ENCODE data around the gene POLR2B. TPM values are rescaled to one million over a fixed set of nuclear protein-coding genes. Genes with fewer than 3 reads are reported as not detected.

POLR2B gene
- total and polyA plus RNA-seq, 2 of the 4 experiments (the other 2 are of a cell fraction) = 74.0 to 106 TPM

GRCh38 chr4:56958111-56958517 lies 20.6 kb upstream of the POLR2B start:
- peak overlapping the region; percentile 59 for H2BK120ac ChIP-seq (ENCODE audit: low read depth, low read length)
- H3K4me1 ChIP-seq (ENCODE audit: control insufficient read depth, insufficient read depth, low read length) = 0 out of 2 replicates have a peak, but pooled peaks cover 2% of the 10 kb centered on the region
- H3K9ac ChIP-seq (ENCODE audit: low read depth, low read length) = no peak overlapping the region
- no peaks in the 10 kb centered on the region for H3K79me1 ChIP-seq (ENCODE audit: low read depth in 1 of 2, low read length in 2 of 2)
- no peak overlapping the region for H4K5ac ChIP-seq (ENCODE audit: low read depth, low read length)
- no TSS peak for BruUV-seq (replicated peaks)
- H2AFZ ChIP-seq (replicated peaks; ENCODE audit: low read length, poor library complexity) = peak overlapping the region; percentile 38
- H3K14ac ChIP-seq (replicated peaks; ENCODE audit: low read depth, low read length) = peak overlapping the region; percentile 35
- peak overlapping the region; percentile 53 for H2BK20ac ChIP-seq (ENCODE audit: low read depth, low read length)
- peak overlapping the region; percentile 10; the same call in 1 of the 2 replicates for H3K23ac ChIP-seq (ENCODE audit: low read depth, low read length)
- H3K4me3 ChIP-seq (ENCODE audit: insufficient read depth, low read depth, low read length) = no peak overlapping the region
- peak; percentile 100 for DNase-seq
- H3K56ac ChIP-seq (ENCODE audit: extremely low read depth, insufficient read depth, low read length) = peak overlapping the region; percentile 15; the same call in 1 of the 2 replicates
- H3K4ac ChIP-seq (ENCODE audit: low read depth, low read length) = peak overlapping the region; percentile 49; the same call in 1 of the 2 replicates
- ChIA-PET POLR2A (ENCODE audit: unreplicated experiment) (interaction anchor here (0.5 kb wide), 1 partner anchor 20 kb away, joined by 4 read pairs; no protein-coding TSS in a partner anchor), CTCF (interaction anchor here (0.5 to 0.6 kb wide), 2 partner anchors 108 to 110 kb away, joined by 3 to 9 read pairs; no protein-coding TSS in a partner anchor)
- dilution Hi-C loops (cut with HindIII; ENCODE audit: low sequenced_read_pairs, unreplicated experiment) (no loop called here), in situ Hi-C loops (cut with MboI; ENCODE audit: low sequenced_read_pairs) (no loop called here), intact Hi-C loops (cut with micrococcal nuclease) (loop anchor here (2.0 kb wide), 1 partner anchor 49 kb away; no protein-coding TSS in a partner anchor)
- no peak overlapping the region for H2AK9ac ChIP-seq (replicated peaks; ENCODE audit: low read depth, low read length, poor library complexity)
- WGBS, 2 experiments (ENCODE audit: extremely low coverage in 2 of 2, insufficient read length in 1 of 2) = 0% methylated on average over 4 of the region's 7 CpGs; no CpG with 5 or more reads in 1 of the 2 experiments
- peaks cover 5% of the 10 kb centered on the region for H3K36me3 ChIP-seq (ENCODE audit: control insufficient read depth, insufficient read depth, low read length)
- H2AK5ac ChIP-seq (ENCODE audit: low read depth, low read length) = no peak overlapping the region
- H4K91ac ChIP-seq (ENCODE audit: insufficient read depth, low read depth, low read length) = no peak overlapping the region; the same call in 1 of the 2 replicates
- no peaks in the 10 kb centered on the region for H4K20me1 ChIP-seq (ENCODE audit: insufficient read depth, low read length)
- no peaks in the 10 kb centered on the region for H3K9me3 ChIP-seq (ENCODE audit: control insufficient read depth, insufficient read depth, low read length)
- H3K18ac ChIP-seq (ENCODE audit: low read depth, low read length) = no peak overlapping the region
- H4K8ac ChIP-seq (ENCODE audit: low read depth in 2 of 2, low read length in 2 of 2) = peak overlapping the region in 1 of 2 experiments; percentile 4; a peak in 1 of 4 replicates
- no peaks in the 10 kb centered on the region; the same call in 1 of the 2 replicates for H3K9me1 ChIP-seq (ENCODE audit: insufficient read depth, low read length)
- H3K4me2 ChIP-seq (ENCODE audit: low read depth, low read length) = peak overlapping the region; percentile 8; the same call in 1 of the 2 replicates
- peak; percentile 95 for ATAC-seq (ENCODE audit: low read depth)
- no peak overlapping the region for H3K27ac ChIP-seq (ENCODE audit: insufficient read depth, low read length)
- H2BK15ac ChIP-seq (ENCODE audit: low read depth, low read length) = no peak overlapping the region
- H2BK5ac ChIP-seq (ENCODE audit: low read depth, low read length, poor library complexity, severe bottlenecking) = peak overlapping the region; percentile 43
- H3K27me3 ChIP-seq (ENCODE audit: control insufficient read depth, insufficient read depth, low read length) = no peaks in the 10 kb centered on the region
- TF ChIP-seq POLR2A (IDR thresholded peaks at IDR 0.05; ENCODE audit: low read depth, low read length) (0 out of 2 replicates have a peak, but pooled peaks have one; percentile 17), CHD1 (IDR thresholded peaks at IDR 0.05; ENCODE audit: low read depth, low read length) (no peak), RCOR1 (IDR thresholded peaks at IDR 0.05; ENCODE audit: insufficient replicate concordance, low read length) (peak; percentile 32), SMC3 (IDR thresholded peaks at IDR 0.05; ENCODE audit: low read depth, low read length) (no peak), MAZ (IDR thresholded peaks at IDR 0.05; ENCODE audit: borderline replicate concordance, low read depth, low read length) (peak; percentile 27; the same call in 1 of the 2 replicates), MAFK (IDR thresholded peaks at IDR 0.05; ENCODE audit: low read depth, low read length) (peak; percentile 53; the same call in 1 of the 2 replicates), FOS (IDR thresholded peaks at IDR 0.05; ENCODE audit: low read depth, low read length) (peak; percentile 70), NFE2L2 (IDR thresholded peaks at IDR 0.05; ENCODE audit: low read depth, low read length) (peak; percentile 36; the same call in 1 of the 2 replicates), RFX5 (IDR thresholded peaks at IDR 0.05; ENCODE audit: low read depth, low read length) (no peak), MXI1 (IDR thresholded peaks at IDR 0.05; ENCODE audit: borderline replicate concordance, low read depth, low read length) (0 out of 2 replicates have a peak, but pooled peaks have one; percentile 45), CEBPB (IDR thresholded peaks at IDR 0.05; ENCODE audit: low read depth, low read length) (peak; percentile 100), USF2 (IDR thresholded peaks at IDR 0.05; ENCODE audit: low read depth, low read length) (peak; percentile 75), BHLHE40 (IDR thresholded peaks at IDR 0.05; ENCODE audit: low read depth, low read length) (peak; percentile 59), CTCF (conservative IDR thresholded peaks at IDR 0.05; ENCODE audit: low read depth, low read length) (no peak), ELK1 (IDR thresholded peaks at IDR 0.05; ENCODE audit: borderline replicate concordance, low read depth, low read length) (no peak)

Measured in IMR-90 (cell line).